ENCODE results near the gene PRTFDC1. TPM values are rescaled to one million over a fixed set of nuclear protein-coding genes. Genes with fewer than 3 reads are reported as not detected.

Gene PRTFDC1
- total and polyA plus RNA-seq, 11 donors: 1.9 to 13.1 (median 4.6) TPM

DNA sequence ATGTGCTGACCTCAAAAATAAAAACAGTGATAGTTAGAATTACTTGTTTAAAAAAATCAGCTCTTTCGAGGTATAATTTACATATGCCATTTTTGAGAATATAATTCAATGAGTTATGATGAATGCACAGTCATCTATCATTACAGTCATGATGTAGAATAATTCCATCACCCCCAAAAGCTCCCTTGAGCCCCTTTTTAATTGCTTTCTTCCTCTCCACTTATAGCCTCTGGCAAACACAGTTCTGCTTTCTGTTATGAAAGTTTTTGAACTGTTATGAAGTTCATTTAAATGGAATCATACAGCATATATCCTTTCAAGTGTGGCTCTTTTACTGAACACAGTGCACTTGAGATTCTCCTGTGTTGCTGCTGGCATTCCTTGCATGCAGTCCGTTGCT is 41.4 kb downstream of the PRTFDC1 start:
- H3K4me1 ChIP-seq: peaks cover 0 to 31% (median 2%) of the 10 kb centered on the region in 12 donors
- intact Hi-C loops (cut with DNase I): no loop called here
- H3K27ac ChIP-seq: peak overlapping the region in 1 of 12 donors; percentile 32
- H3K9me3 ChIP-seq: no peaks in the 10 kb centered on the region
- ATAC-seq (no peak), DNase-seq (no peak)
- H3K36me3 ChIP-seq: no peaks in the 10 kb centered on the region
- TF ChIP-seq POLR2A (IDR thresholded peaks at IDR 0.05): no peak
- TF ChIP-seq, protein P1, sequence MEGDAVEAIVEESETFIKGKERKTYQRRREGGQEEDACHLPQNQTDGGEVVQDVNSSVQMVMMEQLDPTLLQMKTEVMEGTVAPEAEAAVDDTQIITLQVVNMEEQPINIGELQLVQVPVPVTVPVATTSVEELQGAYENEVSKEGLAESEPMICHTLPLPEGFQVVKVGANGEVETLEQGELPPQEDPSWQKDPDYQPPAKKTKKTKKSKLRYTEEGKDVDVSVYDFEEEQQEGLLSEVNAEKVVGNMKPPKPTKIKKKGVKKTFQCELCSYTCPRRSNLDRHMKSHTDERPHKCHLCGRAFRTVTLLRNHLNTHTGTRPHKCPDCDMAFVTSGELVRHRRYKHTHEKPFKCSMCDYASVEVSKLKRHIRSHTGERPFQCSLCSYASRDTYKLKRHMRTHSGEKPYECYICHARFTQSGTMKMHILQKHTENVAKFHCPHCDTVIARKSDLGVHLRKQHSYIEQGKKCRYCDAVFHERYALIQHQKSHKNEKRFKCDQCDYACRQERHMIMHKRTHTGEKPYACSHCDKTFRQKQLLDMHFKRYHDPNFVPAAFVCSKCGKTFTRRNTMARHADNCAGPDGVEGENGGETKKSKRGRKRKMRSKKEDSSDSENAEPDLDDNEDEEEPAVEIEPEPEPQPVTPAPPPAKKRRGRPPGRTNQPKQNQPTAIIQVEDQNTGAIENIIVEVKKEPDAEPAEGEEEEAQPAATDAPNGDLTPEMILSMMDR (IDR thresholded peaks at IDR 0.05): no peak
- 94 to 98% (median 97%) methylated on average over 2 of the region's 2 CpGs for WGBS, 4 donors
- H3K4me3 ChIP-seq: no peak overlapping the region
- no peaks in the 10 kb centered on the region for H3K27me3 ChIP-seq

DNA sequence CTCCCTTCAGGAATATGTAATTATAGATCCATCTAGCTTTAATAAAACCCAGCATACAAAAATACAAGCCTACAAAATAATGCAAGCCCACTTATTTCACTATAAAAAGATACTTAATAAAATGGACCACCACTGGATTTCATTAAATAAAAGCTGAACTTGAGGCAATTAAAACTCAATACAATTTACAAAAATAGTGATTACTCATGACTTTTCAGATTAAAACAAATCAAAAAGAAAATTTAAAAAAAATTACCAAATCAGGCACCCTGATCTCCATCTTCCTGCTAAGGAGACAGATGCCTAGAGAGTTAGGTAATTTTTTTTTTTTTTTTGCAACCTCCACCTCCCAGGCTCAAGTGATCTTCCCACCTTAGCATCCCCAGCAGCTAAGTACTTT is 41.8 kb downstream of the PRTFDC1 start:
- ATAC-seq: no peak
- intact Hi-C loops (cut with DNase I): no loop called here
- Histone ChIP-seq H3K36me3 (no peaks in the 10 kb centered on the region), H3K9me3 (no peaks in the 10 kb centered on the region), H3K4me3 (no peak overlapping the region), H3K27me3 (no peaks in the 10 kb centered on the region), H3K4me1 (peaks cover 0 to 26% (median 2%) of the 10 kb centered on the region in 12 donors), H3K27ac (no peak overlapping the region)
- TF ChIP-seq, protein P1 (IDR thresholded peaks at IDR 0.05): no peak
- no peak for TF ChIP-seq POLR2A (IDR thresholded peaks at IDR 0.05)
- no peak for DNase-seq

DNA sequence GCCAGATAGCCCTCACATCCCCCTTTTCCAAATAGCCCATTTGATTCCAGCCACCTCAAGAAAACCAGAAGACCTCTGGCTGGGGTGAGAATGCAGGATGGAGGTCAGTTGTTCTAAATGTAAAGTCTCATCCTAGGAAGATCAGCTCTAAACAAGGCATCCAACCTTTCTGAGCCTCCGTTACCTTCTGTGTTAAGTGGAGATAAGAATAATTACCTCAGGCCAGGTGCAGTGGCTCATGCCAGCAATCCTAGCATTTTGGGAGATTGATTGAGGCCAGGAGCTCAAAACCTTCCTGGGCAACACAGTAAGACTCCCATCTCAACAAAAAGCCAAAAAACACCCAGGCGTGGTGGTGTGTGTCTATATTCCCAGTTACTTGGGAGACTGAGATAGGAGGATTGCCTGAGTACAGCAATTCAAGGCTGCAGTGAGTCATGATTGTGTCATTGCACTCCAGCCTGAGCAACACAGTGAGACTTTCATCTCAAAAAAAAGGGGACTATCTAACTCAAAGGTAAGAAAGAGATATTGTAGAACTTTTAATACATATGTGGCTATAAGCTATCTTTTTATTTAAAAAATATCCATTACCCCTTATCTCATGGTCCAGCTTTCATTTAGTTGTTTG is 43.5 kb downstream of the PRTFDC1 start:
- H3K27me3 ChIP-seq: no peaks in the 10 kb centered on the region
- H3K27ac ChIP-seq: no peak overlapping the region
- peaks cover 0 to 18% (median 0%) of the 10 kb centered on the region in 12 donors for H3K4me1 ChIP-seq
- no peaks in the 10 kb centered on the region for H3K9me3 ChIP-seq
- WGBS, 4 donors: 89 to 96% (median 93%) methylated on average over 2 of the region's 2 CpGs
- TF ChIP-seq, protein P1 (IDR thresholded peaks at IDR 0.05): no peak
- no peak for TF ChIP-seq POLR2A (IDR thresholded peaks at IDR 0.05)
- no peak overlapping the region for H3K4me3 ChIP-seq
- DNase-seq (no peak), ATAC-seq (peak in 1 of 4 donors; percentile 58)
- intact Hi-C loops (cut with DNase I): no loop called here
- no peaks in the 10 kb centered on the region for H3K36me3 ChIP-seq

DNA sequence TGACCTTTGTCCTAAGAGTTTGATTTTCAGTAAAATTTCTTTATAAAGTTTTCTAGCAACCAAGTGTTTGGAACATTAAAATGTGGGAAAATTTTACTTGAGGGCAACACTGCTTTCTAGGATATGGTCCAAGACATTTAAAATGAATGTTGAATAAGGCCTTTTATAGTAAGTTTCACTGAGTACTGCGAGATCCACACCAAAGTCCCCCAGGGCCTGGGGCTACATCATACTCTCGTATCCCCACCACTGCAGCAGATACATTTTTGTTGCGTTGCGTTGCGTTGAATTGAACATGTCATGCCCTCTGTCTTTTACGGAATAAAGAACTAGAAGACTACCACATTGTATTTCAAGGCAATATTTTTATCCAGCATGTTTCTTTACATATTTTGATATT is 44.5 kb downstream of the PRTFDC1 start:
- no peaks in the 10 kb centered on the region for H3K36me3 ChIP-seq
- no peaks in the 10 kb centered on the region for H3K9me3 ChIP-seq
- ATAC-seq (no peak), DNase-seq (no peak)
- no peak overlapping the region for H3K27ac ChIP-seq
- TF ChIP-seq, protein P1 (IDR thresholded peaks at IDR 0.05): no peak
- TF ChIP-seq POLR2A (IDR thresholded peaks at IDR 0.05): no peak
- H3K4me3 ChIP-seq: no peak overlapping the region
- intact Hi-C loops (cut with DNase I): no loop called here
- H3K4me1 ChIP-seq: peaks cover 0 to 20% (median 0%) of the 10 kb centered on the region in 12 donors
- WGBS, 4 donors: 83 to 94% (median 88%) methylated on average over 6 of the region's 6 CpGs
- H3K27me3 ChIP-seq: no peaks in the 10 kb centered on the region

All from heart left ventricle (tissue), 16 donors.